Ascending aorta (tissue), 2 donors: ENCODE results near the gene TREX2. TPM values are rescaled to one million over a fixed set of nuclear protein-coding genes. Genes with fewer than 3 reads are reported as not detected.

Source experiments
- DNase-seq, 2 donors: peaks; one replicate each; pipeline ENCODE4 v3.0.0-alpha.2; 2019; ENCODE audit warnings: low spot score in 2 of 2
- H3K27ac ChIP-seq, 2 donors: fragments of 200-600 bp; sonication (generic); one replicate each; pipeline ENCODE4 v1.5.1; 2016 to 2017; ENCODE audit warnings: mild to moderate bottlenecking in 1 of 2
- H3K27me3 ChIP-seq: fragments of 200-600 bp; sonication (generic); one replicate; pipeline ENCODE4 v1.5.1; 2017
- H3K36me3 ChIP-seq, 2 donors: fragments of 200-600 bp; sonication (generic); one replicate each; pipeline ENCODE4 v1.5.1; 2016
- H3K4me1 ChIP-seq, 2 donors: fragments of 200-600 bp; sonication (generic); one replicate each; pipeline ENCODE4 v1.5.1; 2016 to 2017; ENCODE audit warnings: mild to moderate bottlenecking in 1 of 2
- H3K4me3 ChIP-seq, 2 donors: fragments of 200-600 bp; sonication (generic); one replicate each; pipeline ENCODE4 v1.5.1; 2016 to 2017; ENCODE audit warnings: mild to moderate bottlenecking in 1 of 2
- H3K9me3 ChIP-seq, 2 donors: fragments of 200-600 bp; sonication (generic); one replicate each; pipeline ENCODE4 v1.5.1; 2016
- intact Hi-C: fragments of 100-400 bp; cut with DNase I; formaldehyde crosslinking; loops from one replicate; pipeline ENCODE4 v1.15.1; 2023
- total RNA-seq: library from RNA; depleted of rRNA; stranded (reverse); fragments of >200 nt; gene quantifications from one replicate; pipeline ENCODE4 v1.1.0, GENCODE V29; 2016
- TF ChIP-seq, protein P1 (sequence below), 3 experiments: fragments of 200-600 bp in 2 of 3; fragments of 450-650 bp in 1 of 3; sonication (generic) in 2 of 3; IDR thresholded peaks; one replicate each; pipeline ENCODE4 v1.5.1; 2016 to 2019; ENCODE audit warnings: antibody characterized with exemption in 3 of 3, mild to moderate bottlenecking in 1 of 3, moderate library complexity in 1 of 3

Gene TREX2
- total RNA-seq, 1 donor from 2014 or later = 0.21 TPM

DNA sequence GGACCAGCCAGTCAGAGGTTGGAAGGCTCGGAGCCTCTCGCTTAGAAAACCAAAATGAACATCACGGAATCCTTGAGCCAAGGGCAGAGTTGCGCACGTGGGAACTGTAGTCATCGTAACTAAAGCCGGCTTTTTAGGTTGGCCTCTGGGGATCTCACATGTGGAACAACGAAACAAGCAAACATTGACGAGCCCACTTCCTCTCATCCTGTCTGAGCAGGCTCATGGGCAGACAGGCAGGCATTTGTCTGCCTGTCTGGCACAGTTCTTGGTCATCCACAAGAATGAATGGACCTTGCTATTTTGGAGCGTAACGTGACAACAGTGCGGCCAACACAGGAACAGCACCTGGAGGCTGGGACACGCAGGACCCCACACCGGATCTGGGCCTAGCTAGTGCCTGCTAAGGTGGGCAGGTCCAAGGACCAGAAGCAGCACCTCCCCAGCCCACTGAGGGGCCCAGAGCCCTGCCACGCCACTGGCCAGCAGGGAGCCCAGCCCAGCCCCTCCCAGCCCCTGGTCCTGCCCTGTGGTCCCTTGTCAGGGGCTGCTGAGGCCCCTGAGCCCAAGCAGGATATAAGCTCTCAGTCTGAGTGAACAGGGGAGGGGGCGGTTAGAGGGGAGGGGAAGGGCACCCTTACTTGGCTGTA lies 9.2 kb upstream of the TREX2 start:
- intact Hi-C loops = no loop called here
- TF ChIP-seq, protein P1, sequence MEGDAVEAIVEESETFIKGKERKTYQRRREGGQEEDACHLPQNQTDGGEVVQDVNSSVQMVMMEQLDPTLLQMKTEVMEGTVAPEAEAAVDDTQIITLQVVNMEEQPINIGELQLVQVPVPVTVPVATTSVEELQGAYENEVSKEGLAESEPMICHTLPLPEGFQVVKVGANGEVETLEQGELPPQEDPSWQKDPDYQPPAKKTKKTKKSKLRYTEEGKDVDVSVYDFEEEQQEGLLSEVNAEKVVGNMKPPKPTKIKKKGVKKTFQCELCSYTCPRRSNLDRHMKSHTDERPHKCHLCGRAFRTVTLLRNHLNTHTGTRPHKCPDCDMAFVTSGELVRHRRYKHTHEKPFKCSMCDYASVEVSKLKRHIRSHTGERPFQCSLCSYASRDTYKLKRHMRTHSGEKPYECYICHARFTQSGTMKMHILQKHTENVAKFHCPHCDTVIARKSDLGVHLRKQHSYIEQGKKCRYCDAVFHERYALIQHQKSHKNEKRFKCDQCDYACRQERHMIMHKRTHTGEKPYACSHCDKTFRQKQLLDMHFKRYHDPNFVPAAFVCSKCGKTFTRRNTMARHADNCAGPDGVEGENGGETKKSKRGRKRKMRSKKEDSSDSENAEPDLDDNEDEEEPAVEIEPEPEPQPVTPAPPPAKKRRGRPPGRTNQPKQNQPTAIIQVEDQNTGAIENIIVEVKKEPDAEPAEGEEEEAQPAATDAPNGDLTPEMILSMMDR (IDR thresholded peaks at IDR 0.05) = no peak
- no peak overlapping the region for H3K27ac ChIP-seq
- H3K9me3 ChIP-seq = no peaks in the 10 kb centered on the region
- H3K27me3 ChIP-seq = no peaks in the 10 kb centered on the region
- H3K36me3 ChIP-seq = peaks cover 12 to 27% of the 10 kb centered on the region in 2 donors
- no peaks in the 10 kb centered on the region for H3K4me1 ChIP-seq
- no peak for DNase-seq
- H3K4me3 ChIP-seq = no peak overlapping the region

DNA sequence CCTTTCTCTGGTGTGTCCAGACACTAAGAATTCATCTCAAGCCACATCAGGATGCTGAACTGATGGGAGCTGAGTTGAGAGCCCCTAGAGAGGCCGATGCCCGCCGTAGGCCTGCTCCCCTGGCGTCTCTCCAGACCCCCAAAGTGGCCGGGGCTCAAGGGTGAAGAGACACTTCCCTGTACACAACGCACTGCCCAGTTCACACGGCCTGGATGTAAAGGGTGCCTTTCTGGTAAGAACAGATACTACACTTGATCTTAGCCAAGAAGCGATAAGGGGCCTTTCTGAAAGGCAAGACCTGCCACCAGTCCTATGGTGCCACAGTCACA lies 5.1 kb upstream of the TREX2 start:
- peaks cover 8 to 31% of the 10 kb centered on the region in 2 donors for H3K36me3 ChIP-seq
- no peak overlapping the region for H3K4me3 ChIP-seq
- no peaks in the 10 kb centered on the region for H3K9me3 ChIP-seq
- TF ChIP-seq, protein P1 (IDR thresholded peaks at IDR 0.05) = no peak
- H3K27ac ChIP-seq = no peak overlapping the region
- H3K4me1 ChIP-seq = no peaks in the 10 kb centered on the region
- DNase-seq = no peak
- intact Hi-C loops = no loop called here
- H3K27me3 ChIP-seq = no peaks in the 10 kb centered on the region

DNA sequence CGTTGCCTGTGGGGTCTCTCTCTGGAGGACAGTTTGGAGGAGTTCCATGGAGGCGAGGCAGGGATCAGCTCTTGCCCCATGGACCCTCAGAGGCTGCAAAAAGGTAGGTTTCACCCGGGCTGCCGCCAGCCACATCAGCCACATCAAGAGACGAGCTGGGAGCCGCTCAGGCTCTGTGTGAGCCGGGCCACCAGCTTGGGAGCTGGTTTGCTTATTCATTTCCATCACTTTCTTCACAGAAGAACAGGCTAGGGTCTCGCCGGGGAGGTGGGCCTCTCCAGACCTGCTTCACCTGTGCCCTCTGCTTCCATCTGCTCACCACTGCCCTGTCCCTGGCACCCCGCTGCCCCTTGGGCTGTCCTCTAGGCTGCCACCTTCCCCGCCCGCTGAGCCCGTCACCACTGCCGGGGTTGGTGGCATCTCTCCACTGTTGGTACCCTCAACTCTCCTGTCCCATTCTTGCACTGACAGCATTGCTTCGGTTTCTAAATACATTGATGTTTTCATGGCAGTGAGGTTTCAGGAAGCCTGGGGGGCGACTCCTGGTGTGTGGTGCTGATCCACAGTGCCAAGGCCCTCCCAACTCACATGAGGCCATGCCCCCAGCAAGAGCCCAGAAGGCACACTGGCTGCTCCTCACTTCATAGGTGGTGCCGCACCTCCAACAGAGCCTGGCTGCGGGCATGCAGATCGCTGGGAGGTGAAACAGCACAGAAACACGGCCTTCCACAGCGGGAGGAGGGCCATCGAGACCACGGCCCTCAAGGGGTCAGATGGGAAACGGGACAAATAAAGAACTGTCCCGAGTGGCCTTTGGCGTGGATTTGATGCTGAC lies 4.5 kb upstream of the TREX2 start:
- TF ChIP-seq, protein P1 (IDR thresholded peaks at IDR 0.05) = no peak
- no peak overlapping the region for H3K4me3 ChIP-seq
- H3K27me3 ChIP-seq = no peaks in the 10 kb centered on the region
- intact Hi-C loops = no loop called here
- no peaks in the 10 kb centered on the region for H3K4me1 ChIP-seq
- H3K27ac ChIP-seq = no peak overlapping the region
- peaks cover 8 to 27% of the 10 kb centered on the region in 2 donors for H3K36me3 ChIP-seq
- DNase-seq = no peak
- no peaks in the 10 kb centered on the region for H3K9me3 ChIP-seq

DNA sequence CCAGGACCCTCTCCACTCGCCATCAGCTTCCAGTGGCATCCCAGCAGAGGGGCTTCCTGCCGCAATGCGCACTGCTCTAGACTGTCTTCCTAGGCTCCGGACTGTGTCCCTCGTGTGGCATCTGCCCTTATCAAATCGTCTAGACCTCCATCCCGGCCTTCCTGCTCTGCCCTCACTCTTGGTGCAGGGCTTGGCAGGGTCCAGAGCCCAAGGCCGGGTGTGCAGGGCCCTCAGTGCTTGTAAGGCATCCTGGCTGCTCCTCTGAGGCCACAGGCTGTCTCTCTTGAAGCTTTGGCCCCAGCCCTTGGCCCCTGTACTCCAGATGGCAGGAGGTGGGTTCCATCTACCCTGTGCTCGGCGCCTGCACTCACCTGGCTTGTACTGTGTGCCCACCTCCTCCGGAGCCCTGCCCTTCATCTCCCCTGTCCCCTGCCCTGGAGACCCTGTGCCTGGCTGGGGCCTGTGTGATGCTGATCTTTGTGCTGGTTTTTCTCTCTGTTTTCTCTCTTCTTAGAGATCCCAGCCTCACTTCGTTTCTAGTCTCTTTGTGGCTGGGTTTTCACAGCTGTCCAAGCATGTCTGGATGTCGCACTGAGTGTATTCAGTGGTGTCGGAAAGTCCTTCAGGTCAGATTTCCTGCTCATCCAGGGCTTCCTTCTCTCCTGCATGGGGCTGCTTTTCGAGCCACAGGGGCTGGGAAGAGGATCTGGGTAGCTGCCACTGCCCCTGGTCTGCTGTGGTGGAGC lies 3.7 kb upstream of the TREX2 start:
- Histone ChIP-seq H3K4me3 (no peak overlapping the region), H3K27me3 (no peaks in the 10 kb centered on the region), H3K4me1 (no peaks in the 10 kb centered on the region), H3K9me3 (no peaks in the 10 kb centered on the region), H3K27ac (no peak overlapping the region), H3K36me3 (peaks cover 5 to 20% of the 10 kb centered on the region in 2 donors)
- no peak for DNase-seq
- intact Hi-C loops = loop anchor here (10.0 kb wide), 1 partner anchor 415 kb away; no protein-coding TSS in a partner anchor
- TF ChIP-seq, protein P1 (IDR thresholded peaks at IDR 0.05) = no peak

DNA sequence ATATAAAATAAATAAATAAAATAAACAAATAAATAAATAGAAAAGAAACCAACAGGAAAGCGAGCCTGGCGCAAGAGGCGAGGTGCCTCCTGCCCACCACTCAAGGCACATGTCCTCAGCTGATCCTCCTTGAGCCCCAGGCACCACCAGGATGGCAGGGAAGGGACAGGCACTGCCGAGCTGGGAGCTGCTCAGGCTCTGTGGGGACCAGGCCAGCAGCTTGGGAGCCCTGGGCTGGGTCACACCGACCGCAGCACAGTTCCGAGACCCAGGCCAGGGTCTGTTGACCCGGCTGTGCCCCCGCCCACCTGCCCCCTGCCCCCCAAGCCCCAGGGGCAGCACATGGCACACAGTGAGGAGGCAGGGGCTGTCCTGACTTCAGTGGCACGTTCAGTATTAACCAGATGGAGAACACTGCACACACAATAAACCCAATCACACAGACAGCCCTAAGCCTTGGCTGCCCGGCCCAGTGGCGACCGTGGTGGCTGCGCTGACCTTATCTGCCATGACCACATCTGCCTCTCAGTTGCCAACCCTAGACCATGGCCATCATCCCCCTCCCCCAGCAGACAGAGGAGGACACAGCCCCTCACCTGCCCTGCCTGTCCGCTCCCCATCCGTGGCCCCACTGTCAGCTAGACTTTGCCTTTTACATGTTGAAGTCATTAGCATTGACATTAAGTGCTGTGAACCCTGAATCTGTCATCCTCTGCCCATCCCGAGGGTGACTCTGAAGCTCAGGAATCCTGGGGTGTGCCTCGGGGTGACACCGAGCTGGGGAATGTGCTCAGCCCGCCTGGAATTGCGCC lies 2.9 kb upstream of the TREX2 start:
- intact Hi-C loops = loop anchor here (10.0 kb wide), 1 partner anchor 414 kb away; no protein-coding TSS in a partner anchor
- TF ChIP-seq, protein P1 (IDR thresholded peaks at IDR 0.05) = no peak
- DNase-seq = no peak
- H3K4me1 ChIP-seq = no peaks in the 10 kb centered on the region
- no peaks in the 10 kb centered on the region for H3K27me3 ChIP-seq
- peaks cover 5 to 13% of the 10 kb centered on the region in 2 donors for H3K36me3 ChIP-seq
- H3K9me3 ChIP-seq = no peaks in the 10 kb centered on the region
- H3K4me3 ChIP-seq = no peak overlapping the region
- no peak overlapping the region for H3K27ac ChIP-seq
